ENCODE measurements around the gene STX8.

The STX8 gene

DNA sequence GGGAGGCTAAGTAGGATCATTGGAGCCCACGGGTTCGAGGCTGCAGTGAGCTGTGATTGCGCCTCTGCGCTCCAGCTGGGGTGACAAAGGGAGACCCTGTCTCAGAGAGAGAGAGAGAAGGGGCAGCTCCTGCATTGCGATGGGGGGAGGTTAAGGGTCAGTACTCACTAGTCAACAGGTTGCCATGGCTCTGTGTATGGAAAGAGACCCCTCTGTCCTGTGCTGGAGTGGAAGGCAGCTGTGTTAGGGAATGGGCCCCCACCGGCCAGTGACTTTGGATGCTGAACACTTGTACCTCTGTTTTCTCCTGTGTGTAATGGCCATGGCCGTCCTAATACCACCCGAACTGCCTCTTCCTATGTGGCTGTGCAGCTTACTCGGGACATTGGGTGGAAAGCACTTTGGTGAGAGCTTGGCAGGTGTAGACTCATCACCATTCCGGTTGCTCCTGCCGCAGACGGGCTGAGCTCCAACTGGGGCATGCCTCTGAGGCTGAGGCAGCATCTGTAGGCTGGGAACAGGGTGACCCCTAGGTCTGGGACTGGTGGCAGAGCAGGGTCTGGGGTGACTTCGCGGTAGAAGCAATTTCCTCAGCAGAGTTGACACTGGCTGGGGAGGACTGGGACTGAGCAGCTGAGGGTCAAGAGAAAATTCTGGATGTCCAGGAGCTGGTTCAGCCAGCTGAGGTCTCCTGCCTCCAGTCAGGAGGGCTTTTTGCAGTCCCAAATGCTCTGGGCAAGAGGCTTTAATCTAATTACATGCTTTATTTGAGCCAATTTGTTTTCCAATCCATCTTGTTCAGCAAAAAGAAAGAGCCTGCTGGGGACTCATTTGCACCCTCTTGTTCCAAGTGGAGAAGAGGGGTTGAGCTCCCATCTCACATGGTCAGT, 369.9 kb downstream of the STX8 start:
- H2AK5ac ChIP-seq (ENCODE audit: low read depth, low read length), result peak overlapping the region; percentile 53
- no peaks in the 10 kb centered on the region for H3K79me1 ChIP-seq (ENCODE audit: low read depth, low read length)
- no peak overlapping the region for H2AFZ ChIP-seq (ENCODE audit: low read length)
- H3K27ac ChIP-seq (replicated peaks; ENCODE audit: low read length), result no peak overlapping the region
- no peak overlapping the region for H3K23ac ChIP-seq (ENCODE audit: low read depth, low read length, poor library complexity)
- no peak overlapping the region for H3K4me2 ChIP-seq (ENCODE audit: insufficient read depth, low read length, poor library complexity, severe bottlenecking)
- no peak overlapping the region for H3K4ac ChIP-seq (ENCODE audit: low read length)
- no peak for DNase-seq (ENCODE audit: low spot score)
- peaks cover 0 to 2% of the 10 kb centered on the region in 2 donors for H3K9me3 ChIP-seq (replicated peaks in 1 of 2; ENCODE audit: control insufficient read depth in 2 of 2, insufficient read depth in 1 of 2, low read depth in 1 of 2, low read length in 2 of 2)
- H3K4me3 ChIP-seq (ENCODE audit: low read length in 2 of 2), result no peak overlapping the region
- no peak overlapping the region for H4K8ac ChIP-seq (ENCODE audit: low read depth, low read length)
- H3K9ac ChIP-seq (ENCODE audit: low read depth, low read length, poor library complexity), result no peak overlapping the region
- peaks cover 7 to 14% of the 10 kb centered on the region in 2 donors for H3K4me1 ChIP-seq (ENCODE audit: control insufficient read depth in 2 of 2, insufficient read depth in 1 of 2, low read depth in 1 of 2, low read length in 2 of 2)
- peak overlapping the region; percentile 50 for H3K18ac ChIP-seq (ENCODE audit: low read length)
- H2BK15ac ChIP-seq (ENCODE audit: low read length), result no peak overlapping the region
- WGBS, 2 donors (ENCODE audit: extremely low coverage in 2 of 2, insufficient read length in 2 of 2, insufficient replicate concordance in 1 of 2), result no CpG with 5 or more reads among the region's 14 CpGs
- no peaks in the 10 kb centered on the region for H3K36me3 ChIP-seq (replicated peaks in 1 of 2; ENCODE audit: control insufficient read depth in 2 of 2, insufficient read depth in 2 of 2, low read length in 2 of 2)
- H2BK120ac ChIP-seq (ENCODE audit: low read depth, low read length), result no peak overlapping the region
- no peak overlapping the region for H2BK5ac ChIP-seq (ENCODE audit: low read length)
- H2BK12ac ChIP-seq (ENCODE audit: low read length), result no peak overlapping the region
- H4K91ac ChIP-seq (ENCODE audit: low read depth, low read length, poor library complexity), result no peak overlapping the region
- no peak overlapping the region for H3K14ac ChIP-seq (ENCODE audit: low read length)
- peaks cover 0 to 20% (median 3%) of the 10 kb centered on the region in 3 experiments for H3K27me3 ChIP-seq (ENCODE audit: control insufficient read depth in 3 of 3, insufficient read depth in 3 of 3, low read depth in 1 of 3, low read length in 3 of 3)

DNA sequence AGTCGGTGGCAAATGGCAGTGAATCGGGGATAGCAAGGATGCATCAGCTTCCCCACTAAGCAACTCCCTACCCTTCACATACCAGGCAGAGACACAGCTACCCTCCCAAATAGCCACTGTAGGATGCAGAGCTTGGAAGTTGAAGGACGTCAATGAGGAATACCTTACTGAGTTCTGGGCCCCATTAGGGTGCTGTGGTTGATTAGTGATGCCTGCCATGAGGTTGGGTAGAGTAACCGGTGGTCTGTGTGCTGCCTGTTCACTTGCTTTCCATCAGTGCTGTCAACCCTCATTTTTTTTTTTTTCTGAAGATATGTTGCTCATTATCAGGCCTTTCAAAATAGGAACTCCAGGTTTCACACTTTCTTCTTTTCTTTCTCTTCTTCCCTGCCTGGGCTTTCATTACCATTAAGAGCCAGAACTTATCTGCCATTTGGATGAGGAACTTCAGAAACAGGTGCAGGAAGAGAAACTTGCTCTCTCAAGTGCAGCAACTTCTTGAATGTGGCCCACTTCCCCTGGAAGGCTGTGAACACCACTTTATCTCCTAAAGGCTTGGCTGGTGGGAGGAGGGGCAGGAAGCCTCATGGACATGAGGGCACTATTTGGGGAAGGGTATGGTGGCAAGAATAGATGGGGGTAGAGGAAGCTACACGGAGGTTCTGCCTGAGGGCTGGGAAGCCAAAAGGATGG, 370.8 kb downstream of the STX8 start:
- no peak overlapping the region for H2BK120ac ChIP-seq (ENCODE audit: low read depth, low read length)
- no peak overlapping the region for H3K4me2 ChIP-seq (ENCODE audit: insufficient read depth, low read length, poor library complexity, severe bottlenecking)
- no peak overlapping the region for H2AFZ ChIP-seq (ENCODE audit: low read length)
- no peak for DNase-seq (ENCODE audit: low spot score)
- no peak overlapping the region for H3K23ac ChIP-seq (ENCODE audit: low read depth, low read length, poor library complexity)
- H2BK12ac ChIP-seq (ENCODE audit: low read length), result no peak overlapping the region
- H3K27ac ChIP-seq (replicated peaks; ENCODE audit: low read length), result no peak overlapping the region
- H3K4me1 ChIP-seq (ENCODE audit: control insufficient read depth in 2 of 2, insufficient read depth in 1 of 2, low read depth in 1 of 2, low read length in 2 of 2), result peaks cover 7 to 18% of the 10 kb centered on the region in 2 donors
- no peak overlapping the region for H2AK5ac ChIP-seq (ENCODE audit: low read depth, low read length)
- H3K9ac ChIP-seq (ENCODE audit: low read depth, low read length, poor library complexity), result no peak overlapping the region
- no peak overlapping the region for H3K4me3 ChIP-seq (ENCODE audit: low read length in 2 of 2)
- H3K14ac ChIP-seq (ENCODE audit: low read length), result no peak overlapping the region
- H3K4ac ChIP-seq (ENCODE audit: low read length), result no peak overlapping the region
- H4K91ac ChIP-seq (ENCODE audit: low read depth, low read length, poor library complexity), result no peak overlapping the region
- H2BK15ac ChIP-seq (ENCODE audit: low read length), result no peak overlapping the region
- H4K8ac ChIP-seq (ENCODE audit: low read depth, low read length), result no peak overlapping the region
- H3K36me3 ChIP-seq (replicated peaks in 1 of 2; ENCODE audit: control insufficient read depth in 2 of 2, insufficient read depth in 2 of 2, low read length in 2 of 2), result no peaks in the 10 kb centered on the region
- no CpG with 5 or more reads among the region's 5 CpGs for WGBS, 2 donors (ENCODE audit: extremely low coverage in 2 of 2, insufficient read length in 2 of 2, insufficient replicate concordance in 1 of 2)
- H3K9me3 ChIP-seq (replicated peaks in 1 of 2; ENCODE audit: control insufficient read depth in 2 of 2, insufficient read depth in 1 of 2, low read depth in 1 of 2, low read length in 2 of 2), result peaks cover 0 to 2% of the 10 kb centered on the region in 2 donors
- peaks cover 0 to 15% (median 3%) of the 10 kb centered on the region in 3 experiments for H3K27me3 ChIP-seq (ENCODE audit: control insufficient read depth in 3 of 3, insufficient read depth in 3 of 3, low read depth in 1 of 3, low read length in 3 of 3)
- H3K79me1 ChIP-seq (ENCODE audit: low read depth, low read length), result no peaks in the 10 kb centered on the region
- H2BK5ac ChIP-seq (ENCODE audit: low read length), result no peak overlapping the region
- H3K18ac ChIP-seq (ENCODE audit: low read length), result no peak overlapping the region

DNA sequence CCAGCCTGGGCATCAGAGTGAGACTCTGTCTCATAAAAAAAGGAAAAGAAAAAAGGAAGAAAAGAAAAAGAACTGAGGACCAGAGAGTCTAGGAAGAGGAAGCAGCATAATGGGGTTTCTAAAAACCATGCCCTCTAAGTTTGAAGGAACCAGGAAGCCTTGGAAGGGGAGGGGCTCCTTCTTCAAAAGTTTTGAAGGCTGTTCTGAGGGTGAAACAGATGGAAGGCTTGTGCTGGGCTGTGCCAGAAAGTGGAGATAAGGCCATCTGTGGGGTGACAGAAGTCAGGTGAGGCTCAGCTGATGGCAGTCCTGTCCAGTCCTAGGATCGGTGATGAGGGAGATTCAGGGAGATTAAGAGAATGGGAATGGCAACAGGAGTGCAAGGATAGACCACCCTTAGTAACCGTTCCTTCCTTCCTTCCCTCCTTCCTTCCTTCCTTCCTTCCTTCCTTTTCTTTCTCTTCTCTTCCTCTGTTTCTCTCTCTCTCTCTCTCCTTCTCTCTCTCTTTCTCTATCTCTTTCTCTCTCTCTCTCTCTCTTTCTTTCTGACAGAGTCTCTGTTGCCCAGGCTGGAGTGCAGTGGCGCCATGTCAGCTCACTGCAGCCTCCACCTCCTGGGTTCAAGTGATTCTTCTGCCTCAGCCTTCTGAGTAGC, 371.7 kb downstream of the STX8 start:
- Histone ChIP-seq H2BK12ac (ENCODE audit: low read length) (no peak overlapping the region), H3K4me1 (ENCODE audit: control insufficient read depth in 2 of 2, insufficient read depth in 1 of 2, low read depth in 1 of 2, low read length in 2 of 2) (peaks cover 7 to 19% of the 10 kb centered on the region in 2 donors), H2BK5ac (ENCODE audit: low read length) (no peak overlapping the region), H3K4me3 (ENCODE audit: low read length in 2 of 2) (no peak overlapping the region), H3K4me2 (ENCODE audit: insufficient read depth, low read length, poor library complexity, severe bottlenecking) (no peak overlapping the region), H2BK15ac (ENCODE audit: low read length) (no peak overlapping the region), H3K79me1 (ENCODE audit: low read depth, low read length) (no peaks in the 10 kb centered on the region), H3K9ac (ENCODE audit: low read depth, low read length, poor library complexity) (no peak overlapping the region), H3K18ac (ENCODE audit: low read length) (no peak overlapping the region), H2AFZ (ENCODE audit: low read length) (no peak overlapping the region), H4K8ac (ENCODE audit: low read depth, low read length) (no peak overlapping the region), H2AK5ac (ENCODE audit: low read depth, low read length) (no peak overlapping the region), H2BK120ac (ENCODE audit: low read depth, low read length) (no peak overlapping the region), H3K14ac (ENCODE audit: low read length) (no peak overlapping the region), H3K36me3 (replicated peaks in 1 of 2; ENCODE audit: control insufficient read depth in 2 of 2, insufficient read depth in 2 of 2, low read length in 2 of 2) (no peaks in the 10 kb centered on the region), H3K9me3 (replicated peaks in 1 of 2; ENCODE audit: control insufficient read depth in 2 of 2, insufficient read depth in 1 of 2, low read depth in 1 of 2, low read length in 2 of 2) (peaks cover 0 to 2% of the 10 kb centered on the region in 2 donors), H3K4ac (ENCODE audit: low read length) (no peak overlapping the region), H3K27me3 (ENCODE audit: control insufficient read depth in 3 of 3, insufficient read depth in 3 of 3, low read depth in 1 of 3, low read length in 3 of 3) (peaks cover 0 to 9% (median 3%) of the 10 kb centered on the region in 3 experiments), H4K91ac (ENCODE audit: low read depth, low read length, poor library complexity) (no peak overlapping the region), H3K23ac (ENCODE audit: low read depth, low read length, poor library complexity) (no peak overlapping the region), H3K27ac (replicated peaks; ENCODE audit: low read length) (no peak overlapping the region)
- no CpG with 5 or more reads among the region's 3 CpGs for WGBS, 2 donors (ENCODE audit: extremely low coverage in 2 of 2, insufficient read length in 2 of 2, insufficient replicate concordance in 1 of 2)
- DNase-seq (ENCODE audit: low spot score), result no peak

DNA sequence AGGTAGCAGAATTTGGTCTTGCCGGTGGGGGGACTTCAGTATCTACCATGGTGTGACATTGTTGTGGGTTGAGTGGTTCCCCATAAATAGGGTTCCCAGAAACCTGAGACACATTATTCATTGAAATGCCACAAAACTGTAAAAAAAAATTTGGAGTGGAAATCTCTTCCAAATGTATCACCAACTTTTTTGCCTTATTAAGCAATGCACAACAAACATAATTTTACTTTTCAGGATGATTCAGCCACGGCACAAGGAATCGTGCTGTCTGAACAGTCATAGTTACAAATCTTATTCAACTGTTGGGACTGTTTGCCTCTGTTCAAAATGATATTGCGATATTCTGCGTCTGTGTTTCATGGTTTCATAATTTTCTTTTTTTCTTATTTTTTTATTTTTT, 373.1 kb downstream of the STX8 start:
- Histone ChIP-seq H3K27me3 (ENCODE audit: control insufficient read depth in 3 of 3, insufficient read depth in 3 of 3, low read depth in 1 of 3, low read length in 3 of 3) (peaks cover 0 to 3% (median 0%) of the 10 kb centered on the region in 3 experiments), H3K9me3 (replicated peaks in 1 of 2; ENCODE audit: control insufficient read depth in 2 of 2, insufficient read depth in 1 of 2, low read depth in 1 of 2, low read length in 2 of 2) (peaks cover 0 to 2% of the 10 kb centered on the region in 2 donors), H3K9ac (ENCODE audit: low read depth, low read length, poor library complexity) (no peak overlapping the region), H3K4me2 (ENCODE audit: insufficient read depth, low read length, poor library complexity, severe bottlenecking) (no peak overlapping the region), H2AFZ (ENCODE audit: low read length) (no peak overlapping the region), H4K8ac (ENCODE audit: low read depth, low read length) (no peak overlapping the region), H3K27ac (replicated peaks; ENCODE audit: low read length) (no peak overlapping the region), H2BK15ac (ENCODE audit: low read length) (no peak overlapping the region), H3K4me3 (ENCODE audit: low read length in 2 of 2) (no peak overlapping the region), H3K14ac (ENCODE audit: low read length) (no peak overlapping the region), H2AK5ac (ENCODE audit: low read depth, low read length) (no peak overlapping the region), H3K79me1 (ENCODE audit: low read depth, low read length) (no peaks in the 10 kb centered on the region), H3K23ac (ENCODE audit: low read depth, low read length, poor library complexity) (no peak overlapping the region), H3K18ac (ENCODE audit: low read length) (no peak overlapping the region), H3K4me1 (ENCODE audit: control insufficient read depth in 2 of 2, insufficient read depth in 1 of 2, low read depth in 1 of 2, low read length in 2 of 2) (peaks cover 7 to 19% of the 10 kb centered on the region in 2 donors), H2BK12ac (ENCODE audit: low read length) (no peak overlapping the region), H4K91ac (ENCODE audit: low read depth, low read length, poor library complexity) (no peak overlapping the region), H3K4ac (ENCODE audit: low read length) (no peak overlapping the region), H2BK120ac (ENCODE audit: low read depth, low read length) (no peak overlapping the region), H3K36me3 (replicated peaks in 1 of 2; ENCODE audit: control insufficient read depth in 2 of 2, insufficient read depth in 2 of 2, low read length in 2 of 2) (no peaks in the 10 kb centered on the region), H2BK5ac (ENCODE audit: low read length) (no peak overlapping the region)
- no peak for DNase-seq (ENCODE audit: low spot score)
- no CpG with 5 or more reads among the region's 5 CpGs for WGBS, 2 donors (ENCODE audit: extremely low coverage in 2 of 2, insufficient read length in 2 of 2, insufficient replicate concordance in 1 of 2)
